GM19023 (cell line): ENCODE measurements around the gene CLDN7.

ENCODE experiments used
- ATAC-seq: cut with Tn5 transposase; IDR thresholded peaks from one replicate; pipeline ENCODE4 v1.9.1; 2021; ENCODE audit warnings: mild to moderate bottlenecking, moderate library complexity; ENCODE audit not compliant: unreplicated experiment

CLDN7 gene, protein sequence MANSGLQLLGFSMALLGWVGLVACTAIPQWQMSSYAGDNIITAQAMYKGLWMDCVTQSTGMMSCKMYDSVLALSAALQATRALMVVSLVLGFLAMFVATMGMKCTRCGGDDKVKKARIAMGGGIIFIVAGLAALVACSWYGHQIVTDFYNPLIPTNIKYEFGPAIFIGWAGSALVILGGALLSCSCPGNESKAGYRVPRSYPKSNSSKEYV

DNA sequence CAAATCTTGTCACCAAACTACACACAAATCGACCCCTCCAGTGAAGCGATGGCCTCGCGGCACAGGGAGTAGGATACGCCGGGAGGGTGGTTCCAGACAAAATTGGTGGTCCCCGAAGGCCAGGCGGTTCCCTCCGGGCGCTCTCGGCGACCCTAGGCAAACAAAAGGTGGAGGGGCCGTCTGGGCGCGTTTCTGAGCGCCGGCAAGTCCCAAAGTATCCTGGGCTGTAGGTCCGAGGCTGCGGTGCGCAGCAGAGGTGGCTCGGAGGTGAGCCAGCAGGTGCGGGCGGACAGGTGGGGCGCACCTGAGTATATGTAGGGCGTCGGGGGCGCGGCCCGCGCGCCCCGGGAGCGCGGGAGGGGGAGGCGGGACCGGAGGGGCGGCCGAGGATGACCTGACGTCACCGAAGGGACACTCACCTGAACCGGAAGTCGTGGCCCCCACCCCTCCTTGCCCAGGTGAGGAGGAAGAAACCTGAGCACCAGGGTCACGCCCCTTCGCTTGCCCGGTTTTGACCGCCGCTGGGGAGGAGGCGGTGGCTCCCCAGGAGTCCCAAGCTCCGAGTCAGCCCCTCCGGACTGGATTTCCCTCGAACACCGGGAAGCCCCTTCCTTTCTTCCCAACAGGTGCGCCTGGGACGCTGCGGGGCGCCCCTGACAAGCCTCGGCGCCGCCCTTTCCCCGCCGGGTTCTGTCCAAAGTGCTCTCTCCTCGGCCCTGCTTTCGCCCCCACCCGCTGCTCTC is at the start of gene CLDN7:
CLDN7 (minus strand) TSS at position 287 of the 743 bp plus-strand sequence. CDS start 435 bp downstream, outside the sequence.
- ATAC-seq, result no peak

DNA sequence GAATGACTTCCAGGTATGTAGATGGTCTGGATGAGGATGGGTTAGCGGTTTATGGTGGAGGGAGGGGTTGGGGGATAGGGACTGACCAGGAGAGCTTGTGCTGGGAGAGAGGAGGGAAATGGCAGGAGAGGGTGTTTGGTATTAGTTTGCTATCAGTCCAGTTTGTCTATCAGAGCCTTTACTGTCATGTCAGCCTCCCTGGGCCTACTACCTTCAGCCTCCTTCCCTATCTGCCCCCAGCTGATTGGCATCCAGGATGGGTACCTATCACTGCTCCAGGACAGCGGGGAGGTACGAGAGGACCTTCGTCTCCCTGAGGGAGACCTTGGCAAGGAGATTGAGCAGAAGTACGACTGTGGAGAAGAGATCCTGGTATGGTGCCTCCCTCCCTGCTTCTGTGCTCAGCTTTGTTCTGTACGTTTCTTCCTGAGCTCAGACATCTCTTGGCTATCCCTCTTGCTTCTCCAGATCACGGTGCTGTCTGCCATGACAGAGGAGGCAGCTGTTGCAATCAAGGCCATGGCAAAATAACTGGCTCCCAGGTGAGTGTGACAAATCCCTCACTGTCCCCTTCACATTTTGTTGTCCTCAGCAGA is 48.9 kb upstream of the CLDN7 start:
- no peak for ATAC-seq

DNA sequence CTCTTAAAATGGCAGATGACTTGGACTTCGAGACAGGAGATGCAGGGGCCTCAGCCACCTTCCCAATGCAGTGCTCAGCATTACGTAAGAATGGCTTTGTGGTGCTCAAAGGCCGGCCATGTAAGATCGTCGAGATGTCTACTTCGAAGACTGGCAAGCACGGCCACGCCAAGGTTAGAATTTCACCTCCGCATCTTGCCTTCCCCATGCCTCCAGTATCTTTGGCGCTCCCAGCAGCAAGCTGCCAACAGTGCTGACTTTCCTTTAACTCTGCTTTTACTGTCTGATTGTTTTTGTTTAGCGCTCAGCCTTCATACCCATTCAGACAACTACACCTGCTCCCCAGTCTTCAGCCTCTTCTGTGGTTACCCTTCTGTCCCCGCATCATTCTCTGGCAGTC is 47.4 kb upstream of the CLDN7 start:
- ATAC-seq, result no peak

DNA sequence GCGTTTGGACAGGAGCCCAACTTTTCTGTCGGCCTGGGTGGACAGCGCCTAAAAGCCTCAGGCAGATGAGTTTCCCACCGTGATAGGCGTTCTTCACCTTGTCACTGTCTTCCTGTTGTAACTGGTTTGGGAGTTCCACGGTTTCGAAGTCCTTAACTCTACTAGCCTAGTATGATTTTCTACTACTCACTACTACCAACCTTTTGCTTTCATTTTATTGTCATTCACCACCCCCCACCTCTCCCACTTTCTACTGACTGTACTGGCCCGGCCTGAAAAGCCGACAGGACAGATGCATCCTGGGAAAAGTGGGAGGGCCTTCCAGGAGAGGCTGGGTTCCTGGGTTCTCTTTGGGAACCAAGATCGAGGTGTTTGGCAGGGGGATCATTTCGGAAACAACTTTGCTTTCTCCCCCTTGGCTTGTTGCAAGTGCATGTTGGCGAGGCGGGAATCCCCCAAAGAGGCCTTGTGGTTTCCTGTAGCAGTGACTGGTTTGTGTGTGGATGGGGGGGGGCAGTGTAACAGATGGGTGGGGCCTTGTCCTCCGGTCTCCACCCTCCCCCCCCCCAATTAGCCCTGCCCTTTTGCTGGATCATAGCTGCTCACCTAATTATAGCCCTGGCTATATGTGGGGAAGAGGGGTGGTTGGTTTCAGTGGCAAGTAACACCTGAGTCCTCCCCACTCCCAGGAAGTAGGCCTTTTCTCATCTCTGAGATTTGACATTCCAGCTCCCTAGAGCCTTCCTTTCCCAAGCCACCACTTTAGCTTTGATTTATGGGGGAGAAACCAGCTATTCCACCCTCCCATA is 46.6 kb upstream of the CLDN7 start:
- ATAC-seq, result no peak

DNA sequence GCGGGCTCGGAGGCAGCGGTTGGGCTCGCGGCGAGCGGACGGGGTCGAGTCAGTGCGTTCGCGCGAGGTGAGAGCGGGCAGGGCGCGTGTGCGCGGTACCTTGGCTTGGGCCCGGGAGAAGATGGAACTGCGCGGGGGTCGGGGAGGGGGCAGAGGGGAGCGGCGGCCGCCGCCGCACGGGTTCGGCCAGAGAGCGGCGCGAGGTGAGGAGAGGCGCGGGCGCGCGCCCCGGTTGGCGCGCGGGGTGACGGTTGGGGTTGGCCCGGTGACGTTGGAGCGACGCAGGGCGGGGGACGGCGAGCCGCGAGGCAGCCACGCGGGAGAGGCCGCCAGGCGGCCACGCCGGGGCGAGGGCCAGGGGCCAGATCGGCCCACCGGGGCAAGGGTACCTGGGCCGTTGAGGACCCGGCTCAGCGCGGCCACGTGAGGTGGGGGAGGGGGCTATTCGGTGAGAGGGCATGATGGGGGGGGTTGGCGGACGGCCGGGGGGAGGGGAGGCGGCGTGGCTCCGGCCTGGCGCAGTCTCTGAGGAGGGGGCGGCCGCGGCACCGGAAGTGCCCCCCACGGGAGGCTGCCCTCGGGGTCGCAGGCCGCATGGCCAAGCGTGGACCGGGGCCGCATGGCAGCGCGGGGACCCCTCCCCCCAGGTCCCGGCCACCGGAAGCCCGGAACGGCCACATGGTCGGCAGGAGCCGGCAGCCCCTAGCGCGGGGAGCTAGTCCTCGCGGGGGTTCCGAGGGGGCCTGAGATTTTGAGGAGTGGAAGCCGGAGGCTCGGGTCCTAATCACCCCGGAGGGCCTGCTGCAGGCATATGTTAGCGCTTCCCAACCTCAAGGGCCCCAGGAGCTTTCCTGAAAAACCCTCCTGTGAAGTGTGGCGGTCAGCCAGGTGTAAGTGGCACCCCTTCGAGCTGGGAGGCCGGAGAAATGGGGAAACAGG is 45.7 kb upstream of the CLDN7 start:
- peak; percentile 8 for ATAC-seq

DNA sequence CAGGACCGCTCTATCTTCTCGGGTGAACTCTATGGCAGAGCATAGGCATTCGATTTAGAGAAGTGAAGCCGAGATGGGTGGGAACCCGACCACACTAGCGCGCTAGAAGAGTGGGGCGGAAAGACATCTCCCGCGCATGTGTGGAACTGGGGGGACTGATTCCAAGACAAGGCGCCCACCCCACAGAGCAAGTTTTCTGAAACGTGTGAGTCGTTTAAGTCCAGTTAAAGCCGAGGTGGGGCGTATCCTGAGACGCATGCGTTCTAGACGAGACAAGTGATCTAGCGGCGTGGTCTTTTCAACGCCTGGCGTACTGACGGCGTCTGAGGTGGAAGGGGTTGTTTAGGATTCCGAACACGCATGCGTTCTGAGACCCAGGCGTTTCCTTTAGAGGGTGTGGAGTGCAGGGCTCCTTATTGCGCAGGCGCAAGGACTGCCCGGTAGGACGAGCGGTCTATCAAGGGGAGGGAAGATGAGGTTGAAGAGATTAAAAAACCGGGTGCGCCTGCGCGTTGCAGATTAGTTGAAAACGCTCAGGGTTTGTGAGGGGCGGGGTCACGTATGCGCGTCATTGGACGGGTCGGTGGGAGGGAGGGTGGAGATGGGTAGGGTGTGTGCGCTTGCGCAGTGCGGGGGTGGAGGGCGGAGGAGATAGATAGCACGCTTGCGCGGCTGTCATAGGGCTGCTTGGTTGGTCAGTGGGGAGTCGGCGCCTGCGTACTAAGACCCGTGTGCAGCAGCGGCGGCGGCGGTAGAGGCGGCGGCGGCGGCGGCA is 44.8 kb upstream of the CLDN7 start, which contains the start of gene EIF5A:
EIF5A (plus strand) TSS at position 718 of the 775 bp plus-strand sequence. CDS start 2,008 bp downstream, outside the sequence.
- peak; percentile 76 for ATAC-seq

DNA sequence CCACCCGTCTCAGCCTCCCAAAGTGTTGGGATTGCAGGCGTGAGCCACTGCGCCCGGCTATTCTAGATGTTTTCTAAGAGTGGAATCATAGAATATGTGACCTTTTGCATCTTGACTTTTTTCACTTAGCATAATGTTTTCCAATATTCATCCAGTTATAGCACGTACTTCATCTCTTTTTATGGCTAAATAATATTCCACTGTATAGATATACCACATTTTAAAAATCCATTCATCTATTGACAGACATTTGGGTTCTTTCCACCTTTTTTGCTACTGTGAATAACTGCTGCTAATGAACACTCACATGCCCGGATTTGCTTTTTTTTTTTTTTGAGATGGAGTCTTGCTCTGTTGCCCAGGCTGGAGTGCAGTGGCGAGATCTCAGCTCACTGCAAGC is 41.9 kb upstream of the CLDN7 start:
- no peak for ATAC-seq

DNA sequence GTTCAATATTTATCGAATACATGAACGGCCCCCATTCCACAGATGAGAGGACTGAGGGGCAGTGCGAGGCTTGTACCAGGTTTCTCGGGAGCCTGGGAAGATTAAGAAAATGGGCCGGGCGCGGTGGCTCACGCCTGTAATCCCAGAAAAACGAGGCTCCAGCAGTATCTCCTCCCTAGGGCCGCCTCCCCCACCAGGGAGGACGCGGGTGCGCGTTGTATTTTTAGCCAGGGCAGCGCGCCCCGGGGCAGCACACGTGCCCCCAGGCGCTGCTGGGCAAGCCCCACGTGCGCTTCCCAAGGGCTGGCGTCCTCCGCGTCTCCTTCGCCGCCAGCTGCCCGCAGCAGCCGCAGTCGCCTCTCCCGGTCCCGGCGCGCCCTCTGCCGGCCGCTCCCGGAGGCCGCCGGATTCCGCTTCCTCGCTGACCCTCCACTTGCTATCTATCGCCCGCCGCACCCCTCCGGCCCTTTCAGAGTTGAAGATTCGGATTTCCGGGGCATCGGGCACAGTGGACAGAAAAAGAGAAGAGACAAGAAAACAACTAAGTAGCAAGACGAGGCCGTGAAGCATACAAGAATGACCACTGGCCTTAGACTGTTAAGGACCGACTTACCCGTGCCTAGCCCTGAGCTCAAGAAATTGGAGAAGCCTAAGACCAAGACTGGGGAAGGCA is 34.0 kb upstream of the CLDN7 start:
- no peak for ATAC-seq

DNA sequence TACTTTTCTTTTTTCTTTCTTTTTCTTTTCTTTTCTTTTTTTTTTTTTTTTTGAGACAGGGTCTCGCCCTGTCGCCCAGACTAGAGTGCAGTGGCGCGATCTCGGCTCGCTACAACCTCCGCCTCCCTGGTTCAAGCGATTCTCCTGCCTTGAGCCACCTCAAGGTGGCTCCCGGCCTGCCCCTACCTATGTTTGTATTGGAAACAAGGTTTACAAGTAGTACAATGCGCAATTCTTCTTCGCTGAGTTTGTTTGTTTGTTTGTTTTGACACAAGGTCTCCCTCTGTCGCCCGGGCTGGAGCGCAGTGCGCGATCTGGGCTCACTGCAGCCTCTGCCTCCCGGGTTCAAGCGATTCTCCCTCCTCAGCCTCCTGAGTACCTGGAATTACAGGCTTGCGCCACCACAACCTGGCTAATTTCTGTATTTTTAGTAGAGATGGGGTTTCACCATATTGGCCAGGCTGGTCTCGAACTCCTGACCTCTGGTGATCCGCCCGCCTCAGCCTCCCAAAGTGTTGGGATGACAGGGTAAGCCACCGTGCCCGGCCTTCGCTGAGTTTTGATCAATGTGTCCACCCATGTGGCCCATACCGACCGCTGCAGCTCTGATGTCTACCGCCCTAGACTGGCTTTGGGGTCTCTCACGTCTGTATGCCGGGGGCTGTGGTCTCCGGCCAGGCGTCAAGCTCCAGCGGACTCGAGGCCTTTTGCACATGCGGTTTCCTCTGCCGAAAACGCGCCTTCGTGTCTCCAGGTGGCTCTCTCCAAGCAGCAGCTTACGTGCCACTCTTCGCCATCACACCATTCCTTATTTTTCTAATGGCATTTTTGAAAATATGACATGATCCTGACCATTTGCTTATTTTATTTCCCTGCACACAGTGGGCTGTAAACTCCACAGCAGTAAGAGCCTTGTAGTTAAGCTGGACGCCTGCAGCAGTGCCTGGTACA is 33.2 kb upstream of the CLDN7 start:
- ATAC-seq, result no peak

DNA sequence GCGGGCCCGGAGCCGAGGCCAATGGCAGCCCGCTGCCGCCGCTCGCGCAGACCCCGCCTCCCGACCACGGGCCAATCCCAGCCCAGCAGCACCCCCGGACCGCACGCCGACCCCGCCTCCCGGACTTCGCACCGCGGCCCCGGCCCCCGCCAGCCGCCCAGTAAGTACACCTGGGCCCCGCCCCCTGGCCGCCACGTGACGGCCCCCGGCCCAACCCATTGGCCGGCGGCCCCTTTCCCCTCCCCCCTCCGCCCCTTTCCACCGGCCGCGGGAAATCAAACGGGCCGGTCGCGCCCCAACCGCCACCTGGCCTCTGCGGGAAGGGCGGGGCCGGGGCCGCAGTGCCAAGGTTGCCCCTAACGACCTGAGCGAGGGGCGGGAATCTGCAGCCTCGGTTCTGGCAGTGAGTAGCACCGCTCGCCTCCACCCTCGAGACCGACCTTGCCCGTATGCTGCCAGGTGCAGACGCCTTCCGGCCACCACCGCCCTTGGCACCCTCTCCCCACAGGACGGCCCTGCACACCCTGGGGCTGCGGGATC is 32.4 kb upstream of the CLDN7 start, which contains the start of gene YBX2:
YBX2 (minus strand) TSS at position 26 of the 540 bp plus-strand sequence. CDS start 139 bp downstream, outside the sequence.
- no peak for ATAC-seq

DNA sequence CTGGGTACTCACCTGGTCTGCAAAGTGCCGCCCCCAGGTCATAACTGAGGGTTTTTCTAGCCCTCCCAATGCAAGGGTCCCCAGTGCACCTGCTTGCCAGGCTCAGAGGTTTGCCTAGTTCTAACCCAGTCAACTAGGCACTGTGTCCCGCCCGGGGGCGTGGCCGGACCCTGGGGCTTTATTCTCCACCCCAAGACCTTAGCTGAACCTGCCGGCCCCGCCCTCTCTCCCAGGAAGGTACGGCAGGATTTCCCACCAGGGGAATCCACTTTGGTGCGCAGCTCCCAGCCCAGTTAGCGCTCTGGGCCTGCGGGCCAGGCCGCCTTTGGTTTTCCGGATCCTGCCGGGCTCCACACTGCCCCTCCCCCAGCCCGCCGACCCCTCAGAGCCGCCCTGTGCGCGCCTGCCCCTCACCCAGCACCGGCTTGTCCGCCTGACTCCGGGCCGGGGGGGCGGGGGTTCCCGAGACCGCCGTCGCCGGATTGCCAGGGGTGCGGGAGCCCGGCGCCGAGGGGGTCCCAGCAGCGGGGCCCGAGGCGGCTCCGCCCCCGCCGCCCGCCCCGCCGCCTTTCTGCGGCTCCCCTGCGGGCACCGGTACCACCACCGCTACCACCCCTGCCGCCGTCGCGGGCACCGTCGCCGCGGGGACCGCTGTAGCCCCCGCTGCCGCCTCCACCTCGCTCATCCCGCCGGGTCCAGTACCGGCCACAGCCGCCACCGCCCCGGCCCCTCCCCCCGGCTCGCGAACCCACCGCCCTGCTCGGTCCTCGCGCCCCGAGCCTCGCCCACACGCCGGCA is 31.7 kb upstream of the CLDN7 start:
- no peak for ATAC-seq

DNA sequence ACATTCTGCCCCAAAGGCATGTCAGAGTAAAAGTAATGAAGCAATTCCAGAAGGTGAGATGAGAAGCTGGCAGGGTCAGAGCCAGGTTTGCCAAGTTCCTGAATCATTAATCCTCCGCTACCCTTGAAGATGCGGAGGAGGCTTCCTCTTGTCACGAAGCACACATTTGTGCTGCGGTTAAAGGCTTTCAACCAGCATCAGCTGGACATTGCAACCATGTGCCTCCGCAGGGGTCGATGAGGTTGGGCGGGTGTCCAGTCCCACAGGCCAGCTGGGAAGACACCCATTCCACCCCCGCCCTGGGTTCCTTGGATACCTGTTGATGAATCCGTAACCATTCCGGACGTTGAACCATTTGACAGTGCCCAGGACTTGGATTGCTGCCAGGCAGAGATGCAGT is 30.9 kb upstream of the CLDN7 start:
- ATAC-seq, result no peak

DNA sequence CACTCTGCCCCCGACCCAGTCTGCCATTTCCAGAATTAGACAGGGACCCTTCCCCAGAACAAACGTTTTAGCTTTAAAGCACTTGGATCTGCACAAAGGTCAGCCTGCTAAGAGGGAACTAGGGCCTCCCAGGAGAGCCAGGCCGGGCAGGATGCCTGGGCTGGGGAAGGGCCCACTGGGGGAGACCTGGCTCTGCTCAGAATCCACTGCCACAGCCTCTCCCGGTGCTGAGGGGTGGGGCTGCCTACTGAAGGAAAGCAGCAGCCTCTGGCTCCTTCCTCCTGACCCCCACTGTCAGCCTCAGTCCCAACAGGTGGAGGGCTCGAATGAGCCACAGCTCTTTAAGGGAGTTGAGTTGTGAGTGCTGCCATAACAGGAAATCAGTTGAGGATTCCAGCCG is 30.5 kb upstream of the CLDN7 start:
- no peak for ATAC-seq

DNA sequence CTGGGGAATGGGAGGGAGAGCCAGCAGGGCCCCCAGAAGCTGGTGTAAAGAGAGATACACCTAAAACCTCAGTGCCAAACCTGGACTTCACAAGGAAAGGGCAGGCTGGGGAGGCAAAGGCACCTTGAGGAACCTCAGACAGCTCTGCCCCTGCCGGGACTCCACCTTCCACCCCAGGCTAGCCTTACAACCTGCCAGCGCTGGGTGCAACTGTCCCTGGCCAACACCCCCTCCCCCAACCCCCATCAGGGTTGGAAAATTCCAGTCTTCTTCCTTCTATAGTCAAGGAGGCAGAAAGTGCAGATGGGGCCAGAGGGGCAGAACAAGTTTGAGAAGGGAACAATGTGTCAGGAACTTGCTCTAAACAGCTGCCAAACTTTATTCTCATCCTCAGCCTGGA is 29.9 kb upstream of the CLDN7 start:
- ATAC-seq, result no peak

DNA sequence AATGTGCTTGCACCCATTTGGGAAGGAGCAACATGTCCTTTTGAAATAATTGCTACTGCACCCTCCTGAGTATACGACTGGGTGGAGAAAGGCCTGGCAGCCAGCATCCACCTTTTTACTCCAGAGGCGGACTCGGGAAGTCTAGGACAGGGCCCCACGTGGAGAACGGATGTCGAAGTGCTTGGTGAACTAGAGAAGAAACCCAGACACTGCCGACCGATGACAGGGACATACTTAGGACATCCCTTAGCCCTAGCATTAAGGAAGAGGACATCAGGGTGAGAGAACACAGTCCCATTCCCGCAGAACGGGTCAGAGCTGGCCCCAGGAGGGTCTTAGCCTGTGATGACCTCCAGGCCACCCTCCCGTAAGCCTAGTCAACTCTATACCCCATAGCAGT is 28.4 kb upstream of the CLDN7 start:
- ATAC-seq, result no peak

DNA sequence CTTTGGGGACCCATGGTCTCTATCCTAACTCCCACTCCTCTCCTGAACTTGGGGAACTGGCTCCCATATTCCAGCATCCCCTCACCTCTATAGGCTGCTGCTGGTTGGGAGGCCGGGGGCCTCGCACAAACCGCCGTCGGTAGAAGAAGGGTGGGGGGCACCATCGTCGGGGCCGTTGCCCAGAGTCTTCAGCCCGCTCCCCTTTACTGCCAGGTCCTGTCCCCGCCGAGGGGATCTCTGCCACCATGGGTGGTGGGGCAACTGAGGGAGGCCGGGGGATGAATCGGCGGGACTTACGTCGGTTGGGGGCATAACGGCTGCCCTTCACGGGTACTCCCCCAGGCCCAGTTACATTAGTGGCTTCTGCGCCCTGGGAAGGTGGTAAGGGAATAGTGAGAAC is 27.9 kb upstream of the CLDN7 start:
- ATAC-seq, result no peak
